GM23338 (cell line): ENCODE results near the gene ERRFI1. TPM values are rescaled to one million over a fixed set of nuclear protein-coding genes. Genes with fewer than 3 reads are reported as not detected.

Experiments used
- ATAC-seq: fragments of 200-7000 bp; cut with Tn5 transposase; 3 replicates; pipeline ENCODE4 v1.9.1; 2020
- DNase-seq: peaks from one replicate; pipeline ENCODE4 v3.0.0-alpha.2; 2015; ENCODE audit warnings: low spot score
- H2AFZ ChIP-seq: fragments of 200-600 bp; sonication (generic); 2 replicates; pipeline ENCODE4 v1.8.0; 2016; ENCODE audit warnings: antibody characterized with exemption, mild to moderate bottlenecking, moderate library complexity
- H3F3A ChIP-seq: fragments of 200-600 bp; sonication (generic); replicated peaks from 2 replicates; pipeline ENCODE4 v1.8.0; 2017; ENCODE audit warnings: antibody characterized with exemption, mixed run types, low read depth
- H3K27ac ChIP-seq: fragments of 200-600 bp; sonication (generic); 2 replicates; pipeline ENCODE4 v1.6.1; 2016; ENCODE audit warnings: low read depth
- H3K27me3 ChIP-seq: fragments of 200-600 bp; sonication (generic); 2 replicates; pipeline ENCODE4 v1.8.0; 2016; ENCODE audit warnings: mild to moderate bottlenecking, mixed run types, moderate library complexity; ENCODE audit not compliant: insufficient read depth
- H3K36me3 ChIP-seq: fragments of 200-600 bp; sonication (generic); 2 replicates; pipeline ENCODE4 v1.8.0; 2016; ENCODE audit warnings: mild to moderate bottlenecking; ENCODE audit not compliant: insufficient read depth
- H3K4me1 ChIP-seq: fragments of 200-600 bp; sonication (generic); 2 replicates; pipeline ENCODE4 v1.8.0; 2016; ENCODE audit warnings: mild to moderate bottlenecking, moderate library complexity; ENCODE audit not compliant: insufficient read depth
- H3K4me2 ChIP-seq: fragments of 200-600 bp; sonication (generic); 2 replicates; pipeline ENCODE4 v1.7.1; 2017; ENCODE audit warnings: mixed run types
- H3K4me3 ChIP-seq: fragments of 200-600 bp; sonication (generic); 2 replicates; pipeline ENCODE4 v1.6.1; 2016; ENCODE audit warnings: mixed run types
- H3K79me2 ChIP-seq: fragments of 200-600 bp; sonication (generic); replicated peaks from 2 replicates; pipeline ENCODE4 v1.8.0; 2017; ENCODE audit warnings: mild to moderate bottlenecking; ENCODE audit not compliant: insufficient read depth
- H3K9me2 ChIP-seq: fragments of 200-600 bp; sonication (generic); 2 replicates; pipeline ENCODE4 v1.8.0; 2017; ENCODE audit not compliant: insufficient read depth
- H4K20me1 ChIP-seq: fragments of 200-600 bp; sonication (generic); replicated peaks from 2 replicates; pipeline ENCODE4 v1.8.0; 2017; ENCODE audit warnings: mild to moderate bottlenecking; ENCODE audit not compliant: insufficient read depth
- H3K27ac Mint-ChIP-seq: 2 replicates; pipeline ENCODE4 v1.8.0; 2020; ENCODE audit warnings: inconsistent platforms, mild to moderate bottlenecking, moderate library complexity, mixed read lengths
- H3K27me3 Mint-ChIP-seq: 3 replicates; pipeline ENCODE4 v1.8.0; 2022; ENCODE audit warnings: low read depth, mild to moderate bottlenecking, moderate library complexity, mixed read lengths, inconsistent platforms; ENCODE audit not compliant: insufficient read depth, poor library complexity
- H3K36me3 Mint-ChIP-seq: 3 replicates; pipeline ENCODE4 v1.8.0; 2021; ENCODE audit warnings: low read depth, mild to moderate bottlenecking, inconsistent platforms, moderate library complexity, mixed read lengths
- H3K4me1 Mint-ChIP-seq: 3 replicates; pipeline ENCODE4 v1.8.0; 2020; ENCODE audit warnings: mild to moderate bottlenecking, inconsistent platforms, mixed read lengths
- H3K4me3 Mint-ChIP-seq: 3 replicates; pipeline ENCODE4 v1.8.0; 2021; ENCODE audit warnings: moderate library complexity, mild to moderate bottlenecking, inconsistent platforms, mixed read lengths
- H3K9me3 Mint-ChIP-seq: 3 replicates; pipeline ENCODE4 v1.8.0; 2020; ENCODE audit warnings: moderate library complexity, mild to moderate bottlenecking, inconsistent platforms, mixed read lengths
- JUNB ChIP-seq: IDR thresholded peaks from one replicate; pipeline ENCODE4 v1.6.1; 2016; ENCODE audit warnings: antibody characterized with exemption; ENCODE audit not compliant: unreplicated experiment
- NANOG ChIP-seq: IDR thresholded peaks from 2 replicates; pipeline ENCODE4 v1.6.1; 2016; ENCODE audit warnings: antibody characterized with exemption, borderline replicate concordance
- STAT1 ChIP-seq: IDR thresholded peaks from one replicate; pipeline ENCODE4 v1.6.1; 2016; ENCODE audit warnings: antibody characterized with exemption; ENCODE audit not compliant: unreplicated experiment
- ZNF114 ChIP-seq: fragments of 250-450 bp; sonication (Bioruptor Pico); IDR thresholded peaks from 2 replicates; pipeline ENCODE4 v1.5.0; 2020; ENCODE audit warnings: mild to moderate bottlenecking, moderate library complexity
- ZNF331 ChIP-seq: fragments of 250-450 bp; sonication (Bioruptor Pico); IDR thresholded peaks from 2 replicates; pipeline ENCODE4 v1.5.0; 2020; ENCODE audit warnings: low read depth, mild to moderate bottlenecking, moderate library complexity
- polyA plus RNA-seq: library from polyadenylated mRNA; unstranded; fragments of >200 nt; fragmentation: Nextera tagmentation; extraction: Ambion mirVana; gene quantifications from 2 replicates; pipeline ENCODE4 v1.2.1, GENCODE V29; 2016
- total RNA-seq: library from RNA; depleted of rRNA; stranded (reverse); fragments of >200 nt; shearing (Covaris generic); gene quantifications from 2 replicates; pipeline ENCODE4 v1.2.3, GENCODE V29; 2014
- TF ChIP-seq, protein P1 (sequence below): fragments of 250-450 bp; sonication (Bioruptor Pico); IDR thresholded peaks from 2 replicates; pipeline ENCODE4 v1.5.0; 2020; ENCODE audit warnings: mild to moderate bottlenecking, moderate library complexity
- TF ChIP-seq, protein P2 (sequence below), 2 experiments: fragments of 200-600 bp in 1 of 2; sonication (generic) in 1 of 2; conservative IDR thresholded peaks; 2 replicates each; pipeline versions ENCODE4 v1.5.1 to v1.6.1; 2016 to 2017; ENCODE audit warnings: antibody characterized with exemption in 2 of 2, low read depth in 2 of 2, mild to moderate bottlenecking in 2 of 2, moderate library complexity in 1 of 2

Gene ERRFI1
- total and polyA plus RNA-seq, 2 experiments from 2014 or later = 22.9 to 59.8 TPM

DNA sequence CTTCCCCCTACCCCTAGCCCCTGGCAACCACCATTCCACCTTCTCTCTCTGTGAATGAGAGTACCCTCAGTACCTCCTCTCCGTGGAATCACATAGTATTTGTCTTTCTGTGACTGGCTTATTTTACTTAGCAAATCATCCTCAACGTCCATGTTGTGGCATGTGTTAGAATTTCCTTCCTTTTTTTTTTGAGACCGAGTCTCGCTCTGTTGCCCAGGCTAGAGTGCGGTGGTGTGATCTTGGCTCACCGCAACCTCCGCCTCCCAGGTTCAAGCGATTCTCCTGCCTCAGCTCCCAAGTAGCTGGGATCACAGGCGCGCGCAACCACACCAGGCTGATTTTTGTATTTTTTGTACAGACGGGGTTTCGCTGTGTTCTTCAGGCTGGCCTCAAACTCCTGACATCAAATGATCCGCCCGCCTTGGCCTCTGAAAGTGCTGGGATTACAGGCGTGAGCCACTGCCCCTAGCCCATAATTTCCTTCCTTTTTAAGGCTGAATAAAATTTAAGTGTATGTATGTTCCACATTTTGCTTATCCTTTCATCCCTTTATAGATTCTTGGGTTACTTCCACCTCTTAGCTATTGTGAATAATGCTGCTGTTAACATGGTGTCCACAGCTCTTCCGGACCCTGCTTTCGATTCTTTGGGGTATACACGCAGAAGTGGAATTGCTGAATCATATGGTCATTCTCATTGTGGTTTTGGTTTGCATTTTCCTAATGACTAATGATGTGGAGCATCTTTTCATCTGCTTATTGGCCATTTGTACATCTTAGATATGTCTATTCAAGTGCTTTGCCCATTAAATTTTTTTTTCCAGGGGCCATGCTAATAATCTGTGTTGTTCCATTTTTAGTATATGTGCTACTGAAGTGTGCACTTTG, 32.3 kb downstream of the ERRFI1 start:
- peaks cover 2% of the 10 kb centered on the region; the same call in 1 of the 3 replicates for H3K9me3 Mint-ChIP-seq
- no peaks in the 10 kb centered on the region for H3K27me3 ChIP-seq
- H3K36me3 ChIP-seq = no peaks in the 10 kb centered on the region
- H3K27me3 Mint-ChIP-seq = peaks cover 3% of the 10 kb centered on the region
- peak overlapping the region; percentile 57; the same call in 1 of the 2 replicates for H3K27ac Mint-ChIP-seq
- peaks cover 17% of the 10 kb centered on the region for H3K4me1 Mint-ChIP-seq
- peaks cover 9% of the 10 kb centered on the region; the same call in 1 of the 2 replicates for H3F3A ChIP-seq
- TF ChIP-seq STAT1 (no peak), ZNF114 (CRISPR knock-in tag) (no peak), ZNF331 (CRISPR knock-in tag) (no peak), JUNB (no peak), NANOG (no peak)
- TF ChIP-seq, protein P1, sequence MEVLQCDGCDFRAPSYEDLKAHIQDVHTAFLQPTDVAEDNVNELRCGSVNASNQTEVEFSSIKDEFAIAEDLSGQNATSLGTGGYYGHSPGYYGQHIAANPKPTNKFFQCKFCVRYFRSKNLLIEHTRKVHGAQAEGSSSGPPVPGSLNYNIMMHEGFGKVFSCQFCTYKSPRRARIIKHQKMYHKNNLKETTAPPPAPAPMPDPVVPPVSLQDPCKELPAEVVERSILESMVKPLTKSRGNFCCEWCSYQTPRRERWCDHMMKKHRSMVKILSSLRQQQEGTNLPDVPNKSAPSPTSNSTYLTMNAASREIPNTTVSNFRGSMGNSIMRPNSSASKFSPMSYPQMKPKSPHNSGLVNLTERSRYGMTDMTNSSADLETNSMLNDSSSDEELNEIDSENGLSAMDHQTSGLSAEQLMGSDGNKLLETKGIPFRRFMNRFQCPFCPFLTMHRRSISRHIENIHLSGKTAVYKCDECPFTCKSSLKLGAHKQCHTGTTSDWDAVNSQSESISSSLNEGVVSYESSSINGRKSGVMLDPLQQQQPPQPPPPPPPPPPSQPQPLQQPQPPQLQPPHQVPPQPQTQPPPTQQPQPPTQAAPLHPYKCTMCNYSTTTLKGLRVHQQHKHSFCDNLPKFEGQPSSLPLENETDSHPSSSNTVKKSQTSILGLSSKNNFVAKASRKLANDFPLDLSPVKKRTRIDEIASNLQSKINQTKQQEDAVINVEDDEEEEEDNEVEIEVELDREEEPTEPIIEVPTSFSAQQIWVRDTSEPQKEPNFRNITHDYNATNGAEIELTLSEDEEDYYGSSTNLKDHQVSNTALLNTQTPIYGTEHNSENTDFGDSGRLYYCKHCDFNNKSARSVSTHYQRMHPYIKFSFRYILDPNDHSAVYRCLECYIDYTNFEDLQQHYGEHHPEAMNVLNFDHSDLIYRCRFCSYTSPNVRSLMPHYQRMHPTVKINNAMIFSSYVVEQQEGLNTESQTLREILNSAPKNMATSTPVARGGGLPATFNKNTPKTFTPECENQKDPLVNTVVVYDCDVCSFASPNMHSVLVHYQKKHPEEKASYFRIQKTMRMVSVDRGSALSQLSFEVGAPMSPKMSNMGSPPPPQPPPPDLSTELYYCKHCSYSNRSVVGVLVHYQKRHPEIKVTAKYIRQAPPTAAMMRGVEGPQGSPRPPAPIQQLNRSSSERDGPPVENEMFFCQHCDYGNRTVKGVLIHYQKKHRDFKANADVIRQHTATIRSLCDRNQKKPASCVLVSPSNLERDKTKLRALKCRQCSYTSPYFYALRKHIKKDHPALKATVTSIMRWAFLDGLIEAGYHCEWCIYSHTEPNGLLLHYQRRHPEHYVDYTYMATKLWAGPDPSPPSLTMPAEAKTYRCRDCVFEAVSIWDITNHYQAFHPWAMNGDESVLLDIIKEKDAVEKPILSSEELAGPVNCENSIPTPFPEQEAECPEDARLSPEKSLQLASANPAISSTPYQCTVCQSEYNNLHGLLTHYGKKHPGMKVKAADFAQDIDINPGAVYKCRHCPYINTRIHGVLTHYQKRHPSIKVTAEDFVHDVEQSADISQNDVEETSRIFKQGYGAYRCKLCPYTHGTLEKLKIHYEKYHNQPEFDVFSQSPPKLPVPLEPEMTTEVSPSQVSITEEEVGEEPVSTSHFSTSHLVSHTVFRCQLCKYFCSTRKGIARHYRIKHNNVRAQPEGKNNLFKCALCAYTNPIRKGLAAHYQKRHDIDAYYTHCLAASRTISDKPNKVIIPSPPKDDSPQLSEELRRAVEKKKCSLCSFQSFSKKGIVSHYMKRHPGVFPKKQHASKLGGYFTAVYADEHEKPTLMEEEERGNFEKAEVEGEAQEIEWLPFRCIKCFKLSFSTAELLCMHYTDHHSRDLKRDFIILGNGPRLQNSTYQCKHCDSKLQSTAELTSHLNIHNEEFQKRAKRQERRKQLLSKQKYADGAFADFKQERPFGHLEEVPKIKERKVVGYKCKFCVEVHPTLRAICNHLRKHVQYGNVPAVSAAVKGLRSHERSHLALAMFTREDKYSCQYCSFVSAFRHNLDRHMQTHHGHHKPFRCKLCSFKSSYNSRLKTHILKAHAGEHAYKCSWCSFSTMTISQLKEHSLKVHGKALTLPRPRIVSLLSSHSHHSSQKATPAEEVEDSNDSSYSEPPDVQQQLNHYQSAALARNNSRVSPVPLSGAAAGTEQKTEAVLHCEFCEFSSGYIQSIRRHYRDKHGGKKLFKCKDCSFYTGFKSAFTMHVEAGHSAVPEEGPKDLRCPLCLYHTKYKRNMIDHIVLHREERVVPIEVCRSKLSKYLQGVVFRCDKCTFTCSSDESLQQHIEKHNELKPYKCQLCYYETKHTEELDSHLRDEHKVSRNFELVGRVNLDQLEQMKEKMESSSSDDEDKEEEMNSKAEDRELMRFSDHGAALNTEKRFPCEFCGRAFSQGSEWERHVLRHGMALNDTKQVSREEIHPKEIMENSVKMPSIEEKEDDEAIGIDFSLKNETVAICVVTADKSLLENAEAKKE (CRISPR knock-in tag) = no peak
- TF ChIP-seq, protein P2, sequence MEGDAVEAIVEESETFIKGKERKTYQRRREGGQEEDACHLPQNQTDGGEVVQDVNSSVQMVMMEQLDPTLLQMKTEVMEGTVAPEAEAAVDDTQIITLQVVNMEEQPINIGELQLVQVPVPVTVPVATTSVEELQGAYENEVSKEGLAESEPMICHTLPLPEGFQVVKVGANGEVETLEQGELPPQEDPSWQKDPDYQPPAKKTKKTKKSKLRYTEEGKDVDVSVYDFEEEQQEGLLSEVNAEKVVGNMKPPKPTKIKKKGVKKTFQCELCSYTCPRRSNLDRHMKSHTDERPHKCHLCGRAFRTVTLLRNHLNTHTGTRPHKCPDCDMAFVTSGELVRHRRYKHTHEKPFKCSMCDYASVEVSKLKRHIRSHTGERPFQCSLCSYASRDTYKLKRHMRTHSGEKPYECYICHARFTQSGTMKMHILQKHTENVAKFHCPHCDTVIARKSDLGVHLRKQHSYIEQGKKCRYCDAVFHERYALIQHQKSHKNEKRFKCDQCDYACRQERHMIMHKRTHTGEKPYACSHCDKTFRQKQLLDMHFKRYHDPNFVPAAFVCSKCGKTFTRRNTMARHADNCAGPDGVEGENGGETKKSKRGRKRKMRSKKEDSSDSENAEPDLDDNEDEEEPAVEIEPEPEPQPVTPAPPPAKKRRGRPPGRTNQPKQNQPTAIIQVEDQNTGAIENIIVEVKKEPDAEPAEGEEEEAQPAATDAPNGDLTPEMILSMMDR (conservative IDR thresholded peaks at IDR 0.05; ENCODE audit: low read depth in 2 of 2) = no peak
- DNase-seq (no peak), ATAC-seq (no peak)
- no peaks in the 10 kb centered on the region for H4K20me1 ChIP-seq
- H3K4me3 Mint-ChIP-seq = no peak overlapping the region
- no peaks in the 10 kb centered on the region for H3K79me2 ChIP-seq
- peak overlapping the region; percentile 61; the same call in 1 of the 2 replicates for H3K27ac ChIP-seq
- peaks cover 3% of the 10 kb centered on the region; the same call in 1 of the 2 replicates for H3K4me1 ChIP-seq
- H3K4me3 ChIP-seq = no peak overlapping the region
- H2AFZ ChIP-seq = no peak overlapping the region
- H3K4me2 ChIP-seq = no peak overlapping the region
- H3K9me2 ChIP-seq = no peaks in the 10 kb centered on the region
- H3K36me3 Mint-ChIP-seq = peaks cover 24% of the 10 kb centered on the region
